ENCODE results near the gene YKT6.

- TF ChIP-seq, protein P1, sequence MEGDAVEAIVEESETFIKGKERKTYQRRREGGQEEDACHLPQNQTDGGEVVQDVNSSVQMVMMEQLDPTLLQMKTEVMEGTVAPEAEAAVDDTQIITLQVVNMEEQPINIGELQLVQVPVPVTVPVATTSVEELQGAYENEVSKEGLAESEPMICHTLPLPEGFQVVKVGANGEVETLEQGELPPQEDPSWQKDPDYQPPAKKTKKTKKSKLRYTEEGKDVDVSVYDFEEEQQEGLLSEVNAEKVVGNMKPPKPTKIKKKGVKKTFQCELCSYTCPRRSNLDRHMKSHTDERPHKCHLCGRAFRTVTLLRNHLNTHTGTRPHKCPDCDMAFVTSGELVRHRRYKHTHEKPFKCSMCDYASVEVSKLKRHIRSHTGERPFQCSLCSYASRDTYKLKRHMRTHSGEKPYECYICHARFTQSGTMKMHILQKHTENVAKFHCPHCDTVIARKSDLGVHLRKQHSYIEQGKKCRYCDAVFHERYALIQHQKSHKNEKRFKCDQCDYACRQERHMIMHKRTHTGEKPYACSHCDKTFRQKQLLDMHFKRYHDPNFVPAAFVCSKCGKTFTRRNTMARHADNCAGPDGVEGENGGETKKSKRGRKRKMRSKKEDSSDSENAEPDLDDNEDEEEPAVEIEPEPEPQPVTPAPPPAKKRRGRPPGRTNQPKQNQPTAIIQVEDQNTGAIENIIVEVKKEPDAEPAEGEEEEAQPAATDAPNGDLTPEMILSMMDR (conservative IDR thresholded peaks at IDR 0.05): no peak
- no peak for TF ChIP-seq ZFX (IDR thresholded peaks at IDR 0.05)
Measured at GRCh38 chr7:44159824-44160630, 40.8 kb upstream of the YKT6 start.
